ENCODE measurements around the gene WRAP73. TPM values are rescaled to one million over a fixed set of nuclear protein-coding genes. Genes with fewer than 3 reads are reported as not detected.
"Not testable (repeated sequence)": the region's sequence is repeated elsewhere in the genome, so short reads cannot be mapped to it uniquely, and the experiment has no call there.

The WRAP73 gene
- total RNA-seq, 1 donor from 2014 or later: 19.0 TPM

- Mint-ChIP-seq H3K27me3 (ENCODE audit: unreplicated experiment) (peaks cover 19% of the 10 kb centered on the region), H3K36me3 (ENCODE audit: low read depth, unreplicated experiment) (peaks cover 19% of the 10 kb centered on the region), H3K4me3 (ENCODE audit: unreplicated experiment) (peak overlapping the region; percentile 3)
These were observed 62.7 kb downstream of the WRAP73 start for GRCh38 chr1:3586986-3587759.

GRCh38 chr1:3585940-3586568, 63.8 kb downstream of the WRAP73 start:
- Mint-ChIP-seq H3K27ac (ENCODE audit: unreplicated experiment) (no peak overlapping the region), H3K4me3 (ENCODE audit: unreplicated experiment) (no peak overlapping the region), H3K27me3 (ENCODE audit: unreplicated experiment) (peaks cover 19% of the 10 kb centered on the region), H3K9me3 (ENCODE audit: unreplicated experiment) (no peaks in the 10 kb centered on the region), H3K4me1 (ENCODE audit: unreplicated experiment) (peaks cover 26% of the 10 kb centered on the region), H3K36me3 (ENCODE audit: low read depth, unreplicated experiment) (peaks cover 19% of the 10 kb centered on the region)
- DNase-seq (ENCODE audit: low spot score): no peak
- TF ChIP-seq CTCF (IDR thresholded peaks at IDR 0.05; ENCODE audit: unreplicated experiment): no peak

More at GRCh38 chr1:3586986-3587759, 62.7 kb downstream of the WRAP73 start:
- Mint-ChIP-seq H3K27ac (ENCODE audit: unreplicated experiment) (no peak overlapping the region), H3K4me1 (ENCODE audit: unreplicated experiment) (peaks cover 17% of the 10 kb centered on the region), H3K9me3 (ENCODE audit: unreplicated experiment) (no peaks in the 10 kb centered on the region)
- no peak for DNase-seq (ENCODE audit: low spot score)
- no peak for TF ChIP-seq CTCF (IDR thresholded peaks at IDR 0.05; ENCODE audit: unreplicated experiment)

- not testable (repeated sequence) for H3K27ac Mint-ChIP-seq (ENCODE audit: unreplicated experiment); H3K4me3 Mint-ChIP-seq (ENCODE audit: unreplicated experiment); DNase-seq (ENCODE audit: low spot score); H3K9me3 Mint-ChIP-seq (ENCODE audit: unreplicated experiment)
- peaks cover 19% of the 10 kb centered on the region for H3K36me3 Mint-ChIP-seq (ENCODE audit: low read depth, unreplicated experiment)
- H3K27me3 Mint-ChIP-seq (ENCODE audit: unreplicated experiment): peaks cover 19% of the 10 kb centered on the region
- peaks cover 25% of the 10 kb centered on the region for H3K4me1 Mint-ChIP-seq (ENCODE audit: unreplicated experiment)
These were observed 64.5 kb downstream of the WRAP73 start for GRCh38 chr1:3585353-3585868.

GRCh38 chr1:3584915-3585314, 65.0 kb downstream of the WRAP73 start:
- no peak for TF ChIP-seq CTCF (IDR thresholded peaks at IDR 0.05; ENCODE audit: unreplicated experiment)
- peaks cover 19% of the 10 kb centered on the region for H3K27me3 Mint-ChIP-seq (ENCODE audit: unreplicated experiment)
- peaks cover 25% of the 10 kb centered on the region for H3K4me1 Mint-ChIP-seq (ENCODE audit: unreplicated experiment)
- no peak overlapping the region for H3K27ac Mint-ChIP-seq (ENCODE audit: unreplicated experiment)
- H3K9me3 Mint-ChIP-seq (ENCODE audit: unreplicated experiment): no peaks in the 10 kb centered on the region
- H3K36me3 Mint-ChIP-seq (ENCODE audit: low read depth, unreplicated experiment): peaks cover 19% of the 10 kb centered on the region
- DNase-seq (ENCODE audit: low spot score): no peak
- H3K4me3 Mint-ChIP-seq (ENCODE audit: unreplicated experiment): no peak overlapping the region

GRCh38 chr1:3583751-3584150, 66.2 kb downstream of the WRAP73 start:
- Mint-ChIP-seq H3K27me3 (ENCODE audit: unreplicated experiment) (peaks cover 18% of the 10 kb centered on the region), H3K36me3 (ENCODE audit: low read depth, unreplicated experiment) (peaks cover 11% of the 10 kb centered on the region), H3K4me1 (ENCODE audit: unreplicated experiment) (peaks cover 28% of the 10 kb centered on the region)
- H3K4me3 Mint-ChIP-seq (ENCODE audit: unreplicated experiment); H3K27ac Mint-ChIP-seq (ENCODE audit: unreplicated experiment); DNase-seq (ENCODE audit: low spot score); H3K9me3 Mint-ChIP-seq (ENCODE audit: unreplicated experiment): not testable (repeated sequence)

Data from endothelial cell (in vitro differentiated cells).